NCI-H2029 (cell line): Measurements from ENCODE around the gene BMPER.

Experiments used
- DNase-seq: peaks from one replicate; lab custom pipeline; 2025; lab: John Stamatoyannopoulos, UW

The BMPER gene

GRCh38 chr7:34181271-34181958, 276.1 kb downstream of the BMPER start:
- DNase-seq, result no peak

DNA sequence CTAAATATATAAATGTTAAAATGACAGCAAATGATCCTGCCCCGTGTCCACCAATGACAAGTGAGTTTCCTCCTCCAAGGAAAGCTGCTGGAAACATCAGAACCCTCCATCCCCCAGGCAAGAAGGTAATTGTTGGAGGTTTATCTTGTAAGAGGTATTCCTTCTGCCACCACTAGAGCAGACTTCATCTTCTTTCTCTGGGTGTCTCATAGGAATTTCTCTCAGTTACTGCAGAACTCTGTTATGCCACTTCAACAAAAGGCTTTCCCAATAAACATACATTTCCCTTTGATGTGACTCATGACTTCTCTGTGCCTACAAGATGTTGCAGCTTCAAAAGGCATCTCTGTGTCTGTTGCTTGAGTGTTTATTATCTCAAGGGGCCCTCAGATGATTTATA, 279.1 kb downstream of the BMPER start:
- no peak for DNase-seq

GRCh38 chr7:34187798-34188307, 282.5 kb downstream of the BMPER start:
- DNase-seq, result no peak

DNA sequence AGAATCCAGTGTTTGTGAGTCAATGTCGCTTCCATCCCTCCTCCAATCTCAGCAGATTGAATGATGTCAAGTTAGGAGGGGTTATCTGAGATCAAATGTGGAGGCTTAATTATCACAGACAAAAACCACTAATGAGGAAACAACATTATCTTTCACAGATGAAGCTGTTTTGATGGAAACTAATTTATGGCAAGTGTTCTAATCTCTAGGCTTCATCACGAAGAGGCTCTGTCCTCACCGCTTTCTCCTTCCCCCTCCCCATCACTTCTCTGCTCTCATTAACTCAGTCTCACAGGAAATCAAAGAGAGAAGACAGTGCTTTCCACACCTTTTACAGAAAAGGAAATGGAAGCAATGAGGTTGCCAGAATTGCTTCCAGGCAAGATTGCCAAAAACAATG, 283.7 kb downstream of the BMPER start:
- no peak for DNase-seq

GRCh38 chr7:34190299-34190698, 285.0 kb downstream of the BMPER start:
- no peak for DNase-seq

GRCh38 chr7:34191162-34191561, 285.8 kb downstream of the BMPER start:
- no peak for DNase-seq

GRCh38 chr7:34191771-34192479, 286.6 kb downstream of the BMPER start:
- no peak for DNase-seq

DNA sequence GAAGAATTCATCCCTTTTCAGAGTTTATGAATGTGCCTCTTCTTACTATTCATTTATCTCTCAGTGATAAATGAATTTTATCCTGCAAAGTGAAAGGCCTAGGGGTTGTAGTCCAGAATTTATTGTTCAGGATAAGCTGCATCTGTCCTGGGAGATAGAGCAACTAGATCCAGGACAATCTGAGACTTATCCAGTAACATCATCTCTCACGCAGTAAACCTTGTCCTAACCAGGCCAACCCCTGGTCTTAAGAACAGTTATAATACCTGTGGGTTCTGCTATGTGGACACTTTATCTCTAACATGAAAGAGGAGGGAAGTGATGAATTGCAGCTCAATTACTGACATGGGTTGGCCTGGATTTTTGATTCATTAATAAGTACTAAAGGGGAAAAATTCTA, 287.6 kb downstream of the BMPER start:
- no peak for DNase-seq

DNA sequence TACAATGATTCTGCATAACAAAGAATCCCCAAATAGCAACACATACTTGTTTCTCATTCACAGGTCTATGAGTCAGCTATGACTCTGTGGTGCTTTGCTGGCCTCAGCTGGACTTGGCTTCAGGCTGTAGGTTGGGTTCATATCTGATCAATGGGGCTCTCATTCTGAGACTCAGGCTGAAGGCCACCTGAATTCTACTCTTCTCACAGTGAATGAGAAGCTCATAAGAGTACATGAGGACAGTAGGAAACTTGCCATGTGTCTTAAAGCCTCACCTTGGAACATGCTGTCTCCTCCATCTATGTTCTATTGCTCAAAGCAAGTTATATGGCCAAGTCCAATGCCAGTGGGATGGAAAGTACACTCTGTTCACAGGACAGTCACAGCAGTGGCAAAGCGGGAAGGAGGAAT, 292.9 kb downstream of the BMPER start:
- no peak for DNase-seq
